ENCODE results near the gene RAB11FIP4.

The RAB11FIP4 gene

GRCh38 chr17:31449746-31450145 is 58.3 kb downstream of the RAB11FIP4 start:
- Histone ChIP-seq H3K4me2 (ENCODE audit: low read length) (no peak overlapping the region), H3K4me1 (ENCODE audit: control insufficient read depth, low read length) (no peaks in the 10 kb centered on the region; the same call in 1 of the 2 replicates), H3K36me3 (ENCODE audit: control insufficient read depth, low read length) (no peaks in the 10 kb centered on the region), H3F3A (ENCODE audit: control insufficient read depth, insufficient read depth) (no peaks in the 10 kb centered on the region), H3K27ac (ENCODE audit: low read depth, low read length) (no peak overlapping the region), H3K27me3 (ENCODE audit: control insufficient read depth, low read length) (no peaks in the 10 kb centered on the region), H3K9me3 (ENCODE audit: control insufficient read depth, insufficient read depth, low read length) (no peaks in the 10 kb centered on the region), H3K4me3 (ENCODE audit: low read length) (no peak overlapping the region), H3K9me2 (replicated peaks; ENCODE audit: control insufficient read depth, low read length) (no peaks in the 10 kb centered on the region), H4K20me1 (ENCODE audit: control insufficient read depth, insufficient read depth, low read depth, low read length) (no peaks in the 10 kb centered on the region), H3K79me2 (ENCODE audit: control insufficient read depth, low read length) (no peaks in the 10 kb centered on the region)
- TF ChIP-seq, protein P1, sequence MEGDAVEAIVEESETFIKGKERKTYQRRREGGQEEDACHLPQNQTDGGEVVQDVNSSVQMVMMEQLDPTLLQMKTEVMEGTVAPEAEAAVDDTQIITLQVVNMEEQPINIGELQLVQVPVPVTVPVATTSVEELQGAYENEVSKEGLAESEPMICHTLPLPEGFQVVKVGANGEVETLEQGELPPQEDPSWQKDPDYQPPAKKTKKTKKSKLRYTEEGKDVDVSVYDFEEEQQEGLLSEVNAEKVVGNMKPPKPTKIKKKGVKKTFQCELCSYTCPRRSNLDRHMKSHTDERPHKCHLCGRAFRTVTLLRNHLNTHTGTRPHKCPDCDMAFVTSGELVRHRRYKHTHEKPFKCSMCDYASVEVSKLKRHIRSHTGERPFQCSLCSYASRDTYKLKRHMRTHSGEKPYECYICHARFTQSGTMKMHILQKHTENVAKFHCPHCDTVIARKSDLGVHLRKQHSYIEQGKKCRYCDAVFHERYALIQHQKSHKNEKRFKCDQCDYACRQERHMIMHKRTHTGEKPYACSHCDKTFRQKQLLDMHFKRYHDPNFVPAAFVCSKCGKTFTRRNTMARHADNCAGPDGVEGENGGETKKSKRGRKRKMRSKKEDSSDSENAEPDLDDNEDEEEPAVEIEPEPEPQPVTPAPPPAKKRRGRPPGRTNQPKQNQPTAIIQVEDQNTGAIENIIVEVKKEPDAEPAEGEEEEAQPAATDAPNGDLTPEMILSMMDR (IDR thresholded peaks at IDR 0.05; ENCODE audit: low read depth, low read length, poor library complexity, severe bottlenecking), result no peak
- no peak for TF ChIP-seq EZH2phosphoT487 (IDR thresholded peaks at IDR 0.05; ENCODE audit: borderline replicate concordance, low read length)

- Histone ChIP-seq H3K4me2 (ENCODE audit: low read length) (no peak overlapping the region), H3K27me3 (ENCODE audit: control insufficient read depth, low read length) (no peaks in the 10 kb centered on the region), H3K4me1 (ENCODE audit: control insufficient read depth, low read length) (no peaks in the 10 kb centered on the region; the same call in 1 of the 2 replicates), H3K36me3 (ENCODE audit: control insufficient read depth, low read length) (no peaks in the 10 kb centered on the region), H3K9me2 (replicated peaks; ENCODE audit: control insufficient read depth, low read length) (no peaks in the 10 kb centered on the region), H3K9me3 (ENCODE audit: control insufficient read depth, insufficient read depth, low read length) (no peaks in the 10 kb centered on the region), H4K20me1 (ENCODE audit: control insufficient read depth, insufficient read depth, low read depth, low read length) (no peaks in the 10 kb centered on the region), H3K4me3 (ENCODE audit: low read length) (no peak overlapping the region), H3K27ac (ENCODE audit: low read depth, low read length) (no peak overlapping the region), H3K79me2 (ENCODE audit: control insufficient read depth, low read length) (no peaks in the 10 kb centered on the region), H3F3A (ENCODE audit: control insufficient read depth, insufficient read depth) (no peaks in the 10 kb centered on the region)
- TF ChIP-seq EZH2phosphoT487 (IDR thresholded peaks at IDR 0.05; ENCODE audit: borderline replicate concordance, low read length), result no peak
- TF ChIP-seq, protein P1 (IDR thresholded peaks at IDR 0.05; ENCODE audit: low read depth, low read length, poor library complexity, severe bottlenecking), result no peak
These were observed 60.6 kb downstream of the RAB11FIP4 start for GRCh38 chr17:31452101-31452500.

- Histone ChIP-seq H3K79me2 (ENCODE audit: control insufficient read depth, low read length) (no peaks in the 10 kb centered on the region), H3K4me3 (ENCODE audit: low read length) (no peak overlapping the region), H3K9me2 (replicated peaks; ENCODE audit: control insufficient read depth, low read length) (no peaks in the 10 kb centered on the region), H4K20me1 (ENCODE audit: control insufficient read depth, insufficient read depth, low read depth, low read length) (no peaks in the 10 kb centered on the region), H3F3A (ENCODE audit: control insufficient read depth, insufficient read depth) (no peaks in the 10 kb centered on the region), H3K4me2 (ENCODE audit: low read length) (no peak overlapping the region), H3K36me3 (ENCODE audit: control insufficient read depth, low read length) (no peaks in the 10 kb centered on the region), H3K4me1 (ENCODE audit: control insufficient read depth, low read length) (no peaks in the 10 kb centered on the region; the same call in 1 of the 2 replicates), H3K27ac (ENCODE audit: low read depth, low read length) (no peak overlapping the region), H3K9me3 (ENCODE audit: control insufficient read depth, insufficient read depth, low read length) (no peaks in the 10 kb centered on the region), H3K27me3 (ENCODE audit: control insufficient read depth, low read length) (no peaks in the 10 kb centered on the region)
- TF ChIP-seq EZH2phosphoT487 (IDR thresholded peaks at IDR 0.05; ENCODE audit: borderline replicate concordance, low read length), result no peak
- TF ChIP-seq, protein P1 (IDR thresholded peaks at IDR 0.05; ENCODE audit: low read depth, low read length, poor library complexity, severe bottlenecking), result no peak
These were observed 61.2 kb downstream of the RAB11FIP4 start for GRCh38 chr17:31452561-31453110.
